Measurements from ENCODE around the gene SLC22A1. TPM values are rescaled to one million over a fixed set of nuclear protein-coding genes. Genes with fewer than 3 reads are reported as not detected.

The SLC22A1 gene
- total RNA-seq, 1 donor from 2014 or later = 2.4 TPM

DNA sequence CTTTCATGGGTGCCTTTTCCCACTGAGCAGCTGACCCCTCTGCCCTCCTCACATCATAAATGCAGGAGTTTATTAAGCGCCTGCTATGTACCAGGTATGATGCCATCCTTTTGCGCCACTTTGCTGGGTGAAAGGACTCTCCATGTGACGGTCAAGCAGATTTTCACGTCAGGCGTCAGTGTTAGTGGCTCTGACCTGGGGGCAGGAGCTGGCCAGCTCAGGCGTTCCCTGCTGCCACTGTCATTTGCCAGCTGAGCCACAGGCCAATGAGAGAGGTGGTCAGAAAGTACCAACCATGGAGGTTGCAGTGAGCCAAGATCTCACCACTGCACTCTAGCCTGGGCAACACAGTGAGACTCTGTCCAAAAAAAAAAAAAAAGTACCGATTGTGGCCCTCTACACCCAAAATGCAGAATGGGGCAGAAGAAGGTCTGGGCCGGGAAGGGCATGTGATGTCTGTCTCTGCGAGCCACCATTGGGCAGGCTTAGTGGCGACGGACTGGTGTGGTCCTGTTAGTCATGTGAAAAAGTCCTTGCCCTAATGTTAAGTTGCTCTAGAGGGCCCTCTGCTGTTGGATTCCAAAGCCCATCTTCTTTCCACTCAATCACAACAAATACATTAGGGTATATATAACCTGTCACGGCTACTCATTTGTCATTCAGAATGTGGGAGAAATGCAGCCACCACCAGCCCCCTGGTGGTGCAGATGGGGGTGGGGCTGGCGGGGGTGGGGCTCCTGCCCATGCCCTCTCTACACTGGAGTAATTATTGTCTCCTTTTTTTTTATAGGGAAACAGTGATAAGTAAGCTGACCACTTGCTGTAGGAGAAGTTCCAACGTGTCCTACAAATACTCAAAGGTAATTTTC lies 18.4 kb upstream of the SLC22A1 start:
- no peaks in the 10 kb centered on the region for H3K4me1 Mint-ChIP-seq (ENCODE audit: low read depth)
- TF ChIP-seq, protein P1, sequence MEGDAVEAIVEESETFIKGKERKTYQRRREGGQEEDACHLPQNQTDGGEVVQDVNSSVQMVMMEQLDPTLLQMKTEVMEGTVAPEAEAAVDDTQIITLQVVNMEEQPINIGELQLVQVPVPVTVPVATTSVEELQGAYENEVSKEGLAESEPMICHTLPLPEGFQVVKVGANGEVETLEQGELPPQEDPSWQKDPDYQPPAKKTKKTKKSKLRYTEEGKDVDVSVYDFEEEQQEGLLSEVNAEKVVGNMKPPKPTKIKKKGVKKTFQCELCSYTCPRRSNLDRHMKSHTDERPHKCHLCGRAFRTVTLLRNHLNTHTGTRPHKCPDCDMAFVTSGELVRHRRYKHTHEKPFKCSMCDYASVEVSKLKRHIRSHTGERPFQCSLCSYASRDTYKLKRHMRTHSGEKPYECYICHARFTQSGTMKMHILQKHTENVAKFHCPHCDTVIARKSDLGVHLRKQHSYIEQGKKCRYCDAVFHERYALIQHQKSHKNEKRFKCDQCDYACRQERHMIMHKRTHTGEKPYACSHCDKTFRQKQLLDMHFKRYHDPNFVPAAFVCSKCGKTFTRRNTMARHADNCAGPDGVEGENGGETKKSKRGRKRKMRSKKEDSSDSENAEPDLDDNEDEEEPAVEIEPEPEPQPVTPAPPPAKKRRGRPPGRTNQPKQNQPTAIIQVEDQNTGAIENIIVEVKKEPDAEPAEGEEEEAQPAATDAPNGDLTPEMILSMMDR (IDR thresholded peaks at IDR 0.05; ENCODE audit: unreplicated experiment) = peak; percentile 32
- no peaks in the 10 kb centered on the region for H3K27me3 Mint-ChIP-seq
- H3K27ac Mint-ChIP-seq = no peak overlapping the region
- H3K36me3 Mint-ChIP-seq (ENCODE audit: insufficient read depth) = peaks cover 34% of the 10 kb centered on the region
- H3K9me3 Mint-ChIP-seq (ENCODE audit: low read depth) = no peaks in the 10 kb centered on the region
- no peak for DNase-seq (ENCODE audit: low spot score, unreplicated experiment)
- H3K4me3 Mint-ChIP-seq (ENCODE audit: low read depth) = no peak overlapping the region

DNA sequence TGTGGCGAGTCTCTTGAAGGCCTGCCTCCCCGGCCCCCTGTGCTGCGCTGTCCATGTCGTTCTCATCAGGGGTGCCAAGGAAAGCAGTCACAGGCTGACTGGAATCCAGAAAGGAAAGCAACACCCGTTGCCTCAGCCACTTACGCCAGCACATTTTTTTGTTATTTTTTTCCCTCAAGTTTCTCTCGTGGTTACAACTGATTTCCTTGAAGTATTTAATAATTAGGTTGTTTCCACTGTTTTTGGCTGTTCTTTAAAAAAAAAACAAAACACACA lies 17.9 kb upstream of the SLC22A1 start:
- Mint-ChIP-seq H3K9me3 (ENCODE audit: low read depth) (no peaks in the 10 kb centered on the region), H3K4me1 (ENCODE audit: low read depth) (no peaks in the 10 kb centered on the region), H3K36me3 (ENCODE audit: insufficient read depth) (peaks cover 32% of the 10 kb centered on the region), H3K4me3 (ENCODE audit: low read depth) (no peak overlapping the region), H3K27me3 (no peaks in the 10 kb centered on the region), H3K27ac (no peak overlapping the region)
- TF ChIP-seq, protein P1 (IDR thresholded peaks at IDR 0.05; ENCODE audit: unreplicated experiment) = no peak
- no peak for DNase-seq (ENCODE audit: low spot score, unreplicated experiment)

DNA sequence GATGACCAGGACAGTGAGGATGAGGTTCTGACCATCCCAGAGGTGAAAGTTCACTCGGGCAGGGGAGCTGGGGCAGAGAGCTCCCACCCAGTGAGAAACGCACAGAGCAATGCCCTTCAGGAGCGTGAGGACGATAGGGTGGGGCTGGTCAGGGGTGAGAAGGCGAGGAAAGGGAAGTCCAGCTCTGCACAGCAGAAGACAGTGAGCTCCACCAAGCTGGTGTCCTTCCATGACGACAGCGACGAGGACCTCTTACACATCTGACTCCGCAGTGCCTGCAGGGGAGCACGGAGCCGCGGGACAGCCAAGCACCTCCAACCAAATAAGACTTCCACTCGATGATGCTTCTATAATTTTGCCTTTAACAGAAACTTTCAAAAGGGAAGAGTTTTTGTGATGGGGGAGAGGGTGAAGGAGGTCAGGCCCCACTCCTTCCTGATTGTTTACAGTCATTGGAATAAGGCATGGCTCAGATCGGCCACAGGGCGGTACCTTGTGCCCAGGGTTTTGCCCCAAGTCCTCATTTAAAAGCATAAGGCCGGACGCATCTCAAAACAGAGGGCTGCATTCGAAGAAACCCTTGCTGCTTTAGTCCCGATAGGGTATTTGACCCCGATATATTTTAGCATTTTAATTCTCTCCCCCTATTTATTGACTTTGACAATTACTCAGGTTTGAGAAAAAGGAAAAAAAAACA lies 16.6 kb upstream of the SLC22A1 start:
- peaks cover 27% of the 10 kb centered on the region for H3K36me3 Mint-ChIP-seq (ENCODE audit: insufficient read depth)

DNA sequence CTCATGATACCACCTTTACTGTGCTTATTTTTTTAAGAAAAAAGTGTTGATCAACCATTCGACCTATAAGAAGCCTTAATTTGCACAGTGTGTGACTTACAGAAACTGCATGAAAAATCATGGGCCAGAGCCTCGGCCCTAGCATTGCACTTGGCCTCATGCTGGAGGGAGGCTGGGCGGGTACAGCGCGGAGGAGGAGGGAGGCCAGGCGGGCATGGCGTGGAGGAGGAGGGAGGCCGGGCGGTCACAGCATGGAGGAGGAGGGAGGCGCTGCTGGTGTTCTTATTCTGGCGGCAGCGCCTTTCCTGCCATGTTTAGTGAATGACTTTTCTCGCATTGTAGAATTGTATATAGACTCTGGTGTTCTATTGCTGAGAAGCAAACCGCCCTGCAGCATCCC lies 15.6 kb upstream of the SLC22A1 start:
- TF ChIP-seq, protein P1 (IDR thresholded peaks at IDR 0.05; ENCODE audit: unreplicated experiment) = no peak
- no peaks in the 10 kb centered on the region for H3K27me3 Mint-ChIP-seq
- no peak overlapping the region for H3K27ac Mint-ChIP-seq
- H3K9me3 Mint-ChIP-seq (ENCODE audit: low read depth) = no peaks in the 10 kb centered on the region
- no peaks in the 10 kb centered on the region for H3K4me1 Mint-ChIP-seq (ENCODE audit: low read depth)
- no peak overlapping the region for H3K4me3 Mint-ChIP-seq (ENCODE audit: low read depth)
- no peak for DNase-seq (ENCODE audit: low spot score, unreplicated experiment)
- H3K36me3 Mint-ChIP-seq (ENCODE audit: insufficient read depth) = peaks cover 30% of the 10 kb centered on the region

More for the DNA sequence above, 16.6 kb upstream of the SLC22A1 start:
- Mint-ChIP-seq H3K4me3 (ENCODE audit: low read depth) (no peak overlapping the region), H3K27ac (no peak overlapping the region), H3K9me3 (ENCODE audit: low read depth) (no peaks in the 10 kb centered on the region), H3K27me3 (no peaks in the 10 kb centered on the region), H3K4me1 (ENCODE audit: low read depth) (no peaks in the 10 kb centered on the region)
- no peak for DNase-seq (ENCODE audit: low spot score, unreplicated experiment)
- TF ChIP-seq, protein P1 (IDR thresholded peaks at IDR 0.05; ENCODE audit: unreplicated experiment) = no peak

DNA sequence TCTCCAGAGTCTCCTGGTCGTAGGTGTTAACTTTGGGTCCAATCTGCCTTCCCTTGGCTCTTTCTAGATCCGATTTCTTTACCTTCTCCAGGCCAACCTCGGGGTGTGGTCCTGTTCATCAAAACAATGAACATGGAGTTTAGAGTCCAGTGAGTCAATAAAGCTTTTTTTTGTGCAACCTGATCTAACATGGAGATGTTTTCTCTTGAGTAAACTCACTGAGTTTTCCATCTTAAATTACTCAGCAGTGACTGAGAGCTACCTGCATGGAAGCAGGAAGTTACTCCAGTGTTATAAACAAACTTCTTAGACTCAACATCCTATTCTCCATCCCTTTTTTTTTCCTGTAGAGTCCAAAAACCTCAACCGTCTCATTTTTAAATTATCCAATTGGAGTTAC lies 14.9 kb upstream of the SLC22A1 start:
- Mint-ChIP-seq H3K36me3 (ENCODE audit: insufficient read depth) (peaks cover 28% of the 10 kb centered on the region), H3K9me3 (ENCODE audit: low read depth) (no peaks in the 10 kb centered on the region), H3K4me3 (ENCODE audit: low read depth) (no peak overlapping the region), H3K27ac (no peak overlapping the region), H3K4me1 (ENCODE audit: low read depth) (no peaks in the 10 kb centered on the region), H3K27me3 (no peaks in the 10 kb centered on the region)
- DNase-seq (ENCODE audit: low spot score, unreplicated experiment) = no peak
- TF ChIP-seq, protein P1 (IDR thresholded peaks at IDR 0.05; ENCODE audit: unreplicated experiment) = no peak
